ENCODE results near the gene TRAK2. TPM values are rescaled to one million over a fixed set of nuclear protein-coding genes. Genes with fewer than 3 reads are reported as not detected.

Gene TRAK2
- total and polyA plus RNA-seq, 9 of the 15 experiments (the other 6 are each of a cell fraction or from before 2014, with no cell fraction given) = 3.4 to 10.4 (median 7.3) TPM

DNA sequence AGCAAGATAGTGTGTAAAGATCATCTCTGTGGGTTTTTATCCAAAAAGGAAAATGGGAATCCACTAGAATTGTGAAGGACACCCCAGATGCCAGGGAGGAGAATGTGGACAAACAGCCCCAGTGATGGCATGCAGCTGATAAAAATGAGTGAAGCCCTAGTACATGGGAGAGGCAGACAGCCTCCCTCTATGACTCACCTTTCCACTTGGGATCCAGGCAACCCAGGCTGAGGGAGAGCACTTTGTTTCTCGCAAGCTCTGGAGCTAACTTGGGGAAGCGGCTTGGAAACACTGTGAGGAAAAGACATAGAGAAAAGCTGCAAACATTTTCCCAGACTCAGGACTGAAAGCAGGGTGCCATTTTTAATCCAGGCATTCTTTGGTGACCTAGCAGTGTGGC lies 88.9 kb downstream of the TRAK2 start:
- no peaks in the 10 kb centered on the region for H3K79me2 ChIP-seq (ENCODE audit: control insufficient read depth, insufficient read depth, low read length)
- DNase-seq (ENCODE audit: extremely low read depth in 1 of 4, low spot score in 3 of 4) (no peak), FAIRE-seq (no peak), ATAC-seq (no peak)
- peak; percentile 15; the same call in 1 of the 2 replicates for TF ChIP-seq FOSL1 (tag; conservative IDR thresholded peaks at IDR 0.05)
- peak; percentile 14; the same call in 1 of the 2 replicates for TF ChIP-seq JUND (IDR thresholded peaks at IDR 0.05; ENCODE audit: borderline replicate concordance, low read depth, low read length)
- TF ChIP-seq JUND (tag; IDR thresholded peaks at IDR 0.05; ENCODE audit: borderline replicate concordance, low read depth, low read length) = no peak
- TF ChIP-seq NFIC (IDR thresholded peaks at IDR 0.05) = no peak
- no peak for TF ChIP-seq KLF16 (IDR thresholded peaks at IDR 0.05)
- TF ChIP-seq, protein P1, sequence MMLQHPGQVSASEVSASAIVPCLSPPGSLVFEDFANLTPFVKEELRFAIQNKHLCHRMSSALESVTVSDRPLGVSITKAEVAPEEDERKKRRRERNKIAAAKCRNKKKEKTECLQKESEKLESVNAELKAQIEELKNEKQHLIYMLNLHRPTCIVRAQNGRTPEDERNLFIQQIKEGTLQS (IDR thresholded peaks at IDR 0.05) = peak; percentile 12; the same call in 1 of the 2 replicates
- TF ChIP-seq, protein P1 (CRISPR knock-in tag; conservative IDR thresholded peaks at IDR 0.05) = no peak
- no peak for TF ChIP-seq ZNF140 (CRISPR knock-in tag; IDR thresholded peaks at IDR 0.05)
- no peaks in the 10 kb centered on the region for H3K4me1 ChIP-seq (replicated peaks in 1 of 2; ENCODE audit: control insufficient read depth in 2 of 2, insufficient read depth in 2 of 2, low read length in 2 of 2)
- ChIA-PET CTCF (ENCODE audit: low intra/inter-chr PET ratio) (interaction anchor here (2.1 kb wide), 1 partner anchor 126 kb away, joined by 5 read pairs; no protein-coding TSS in a partner anchor), POLR2A (interaction anchor here (0.5 kb wide), 1 partner anchor 11 kb away, joined by 3 read pairs; no protein-coding TSS in a partner anchor)
- no peaks in the 10 kb centered on the region for H3K9me3 ChIP-seq (replicated peaks; ENCODE audit: control insufficient read depth, insufficient read depth, low read depth, low read length)
- no peaks in the 10 kb centered on the region for H4K20me1 ChIP-seq (replicated peaks; ENCODE audit: control insufficient read depth, insufficient read depth, low read length)
- H3K27ac ChIP-seq (ENCODE audit: extremely low read depth, low read depth, low read length) = no peak overlapping the region
- no peaks in the 10 kb centered on the region for H3K36me3 ChIP-seq (ENCODE audit: control insufficient read depth, insufficient read depth, low read length)
- no peaks in the 10 kb centered on the region for H3K27me3 ChIP-seq (ENCODE audit: control insufficient read depth in 2 of 2, insufficient read depth in 2 of 2, low read length in 2 of 2)
- H2AFZ ChIP-seq (ENCODE audit: low read depth, low read length) = no peak overlapping the region
- no CpG with 5 or more reads among the region's 2 CpGs for WGBS (ENCODE audit: insufficient coverage, low coverage, missing lambda C conversion rate)
- intact Hi-C loops (cut with micrococcal nuclease) = loop anchor here (5.0 kb wide), 1 partner anchor 180 kb away; the partner anchor contains the start of gene CASP10
- no peaks in the 10 kb centered on the region for H3K9me1 ChIP-seq (ENCODE audit: control insufficient read depth, insufficient read depth, low read length)
- H3K4me2 ChIP-seq (ENCODE audit: insufficient read depth, low read length) = no peak overlapping the region
- in situ Hi-C loops (cut with MboI) = loop anchor here (5.0 to 25.0 kb wide), 2 partner anchors 130 to 450 kb away; no protein-coding TSS in a partner anchor
- no peak overlapping the region for H3K4me3 ChIP-seq
- BruUV-seq (replicated peaks) = no TSS peak
- no peak overlapping the region for H3K9ac ChIP-seq (ENCODE audit: insufficient read depth in 1 of 2, low read depth in 2 of 2, low read length in 2 of 2)

All from K562 (cell line).